ENCODE measurements around the gene FKBP4. TPM values are rescaled to one million over a fixed set of nuclear protein-coding genes. Genes with fewer than 3 reads are reported as not detected.

The FKBP4 gene
- total and polyA plus RNA-seq, 2 experiments from 2014 or later: 126 to 223 TPM

- ATAC-seq (no peak), DNase-seq (ENCODE audit: low spot score) (no peak)
- 0 out of 2 replicates have a peak, but pooled peaks cover 3% of the 10 kb centered on the region for H3F3A ChIP-seq (replicated peaks; ENCODE audit: low read depth)
- no peak overlapping the region for H2AFZ ChIP-seq
- H3K27me3 ChIP-seq (ENCODE audit: insufficient read depth): no peaks in the 10 kb centered on the region
- no peak overlapping the region for H3K4me3 ChIP-seq
- peaks cover 12% of the 10 kb centered on the region; the same call in 1 of the 2 replicates for H3K4me1 ChIP-seq (ENCODE audit: insufficient read depth)
- H3K79me2 ChIP-seq (replicated peaks; ENCODE audit: insufficient read depth): no peaks in the 10 kb centered on the region
- Mint-ChIP-seq H3K27ac (no peak overlapping the region), H3K4me3 (no peak overlapping the region), H3K9me3 (no peaks in the 10 kb centered on the region; the same call in 2 of the 3 replicates), H3K27me3 (ENCODE audit: insufficient read depth, low read depth, poor library complexity) (peaks cover 8% of the 10 kb centered on the region), H3K4me1 (peaks cover 19% of the 10 kb centered on the region), H3K36me3 (ENCODE audit: low read depth) (peaks cover 9% of the 10 kb centered on the region)
- TF ChIP-seq ZNF331 (CRISPR knock-in tag; IDR thresholded peaks at IDR 0.05; ENCODE audit: low read depth): no peak
- no peak for TF ChIP-seq CTCF (conservative IDR thresholded peaks at IDR 0.05; ENCODE audit: low read depth in 2 of 2)
- TF ChIP-seq REST (IDR thresholded peaks at IDR 0.05; ENCODE audit: unreplicated experiment): no peak
- no peak for TF ChIP-seq JUNB (IDR thresholded peaks at IDR 0.05; ENCODE audit: unreplicated experiment)
- no peak for TF ChIP-seq ZNF114 (CRISPR knock-in tag; IDR thresholded peaks at IDR 0.05)
- TF ChIP-seq EZH2 (IDR thresholded peaks at IDR 0.05; ENCODE audit: low read depth, unreplicated experiment): no peak
- TF ChIP-seq POLR2AphosphoS5 (IDR thresholded peaks at IDR 0.05; ENCODE audit: low read depth): no peak
- TF ChIP-seq CREB1 (CRISPR knock-in tag; IDR thresholded peaks at IDR 0.05; ENCODE audit: low read depth): no peak
- no peak for TF ChIP-seq NANOG (IDR thresholded peaks at IDR 0.05; ENCODE audit: borderline replicate concordance)
- TF ChIP-seq EZH2phosphoT487 (IDR thresholded peaks at IDR 0.05; ENCODE audit: unreplicated experiment): no peak
- no peak for TF ChIP-seq ETS1 (IDR thresholded peaks at IDR 0.05)
- TF ChIP-seq ZNF462 (CRISPR knock-in tag; IDR thresholded peaks at IDR 0.05): no peak
- no peak for TF ChIP-seq STAT1 (IDR thresholded peaks at IDR 0.05; ENCODE audit: unreplicated experiment)
- no peaks in the 10 kb centered on the region for H3K36me3 ChIP-seq (ENCODE audit: insufficient read depth)
- H3K4me2 ChIP-seq: no peak overlapping the region
- H3K9me2 ChIP-seq (ENCODE audit: insufficient read depth): no peaks in the 10 kb centered on the region
- H4K20me1 ChIP-seq (replicated peaks; ENCODE audit: insufficient read depth): peaks cover 4% of the 10 kb centered on the region; the same call in 1 of the 2 replicates
- no peak overlapping the region for H3K27ac ChIP-seq (ENCODE audit: low read depth)
Observed at GRCh38 chr12:2836574-2836973, 41.8 kb downstream of the FKBP4 start.

Measured in GM23338 (cell line).